ENCODE data around the gene RTL1. TPM values are rescaled to one million over a fixed set of nuclear protein-coding genes. Genes with fewer than 3 reads are reported as not detected.

RTL1 gene
- total and polyA plus RNA-seq, 2 of the 13 experiments (the other 11 are each of a cell fraction or from before 2014, with no cell fraction given), result not detected

- peak overlapping the region; percentile 8 to 53 (median 10); a peak in 5 of 6 replicates for H3K4me3 ChIP-seq (replicated peaks in 1 of 3; ENCODE audit: insufficient read depth in 1 of 3, low read depth in 2 of 3, low read length in 3 of 3)
- 23% methylated on average over 12 of the region's 19 CpGs for WGBS (ENCODE audit: low lambda C conversion rate)
- no peaks in the 10 kb centered on the region for H4K20me1 ChIP-seq (ENCODE audit: insufficient read depth, low read length)
- ATAC-seq, result peak; percentile 77
- H3K27ac ChIP-seq (ENCODE audit: extremely low read length, insufficient read depth, low read length), result peak overlapping the region; percentile 58
- DNase-seq (ENCODE audit: low spot score), result peak; percentile 91
- no peaks in the 10 kb centered on the region for H3K36me3 ChIP-seq (replicated peaks in 1 of 2; ENCODE audit: control insufficient read depth in 1 of 2, insufficient read depth in 2 of 2, low read length in 2 of 2)
- intact Hi-C loops (cut with micrococcal nuclease; ENCODE audit: unreplicated experiment) (loop anchor here (1.0 to 5.0 kb wide), 4 partner anchors 149 to 237 kb away; no protein-coding TSS in a partner anchor), in situ Hi-C loops (cut with HindIII; ENCODE audit: extremely low pct_ligation_motif_present, low pct_unique_long_range_greater_than_20kb) (loop anchor here (5.0 to 10.0 kb wide), 5 partner anchors 38 to 765 kb away; no protein-coding TSS in a partner anchor)
- no peak overlapping the region for H2AFZ ChIP-seq (ENCODE audit: low read length)
- H3K27me3 ChIP-seq (ENCODE audit: control insufficient read depth in 1 of 2, insufficient read depth in 2 of 2, low read length in 2 of 2), result peaks cover 0 to 16% of the 10 kb centered on the region in 2 experiments; a peak in 2 of 5 replicates
- peaks cover 54% of the 10 kb centered on the region for H3K4me1 ChIP-seq (ENCODE audit: insufficient read depth, low read length)
- H3K9ac ChIP-seq (ENCODE audit: insufficient read depth, low read depth, low read length), result peak overlapping the region; percentile 45; the same call in 1 of the 2 replicates
- no peaks in the 10 kb centered on the region for H3K79me2 ChIP-seq (ENCODE audit: insufficient read depth, low read length)
- POLR2A ChIA-PET, result interaction anchor here (1.4 to 2.6 kb wide), 6 partner anchors 43 to 207 kb away, joined by 3 to 15 read pairs (median 6); no protein-coding TSS in a partner anchor
- H3K4me2 ChIP-seq (ENCODE audit: low read depth, low read length), result peak overlapping the region; percentile 83
- no peaks in the 10 kb centered on the region for H3K9me3 ChIP-seq (ENCODE audit: low read length)
- FAIRE-seq, result peak; percentile 88
- BruUV-seq (replicated peaks), result no TSS peak
- CTCF ChIA-PET (ENCODE audit: low intra/inter-chr PET ratio, low total read pairs), result interaction anchor here (1.9 to 2.2 kb wide), 2 partner anchors 49 to 237 kb away, joined by 9 to 10 read pairs; no protein-coding TSS in a partner anchor
- TF ChIP-seq ZBTB49 (CRISPR knock-in tag; IDR thresholded peaks at IDR 0.05; ENCODE audit: borderline replicate concordance) (no peak), ZC3H13 (CRISPR knock-in tag; IDR thresholded peaks at IDR 0.05) (no peak), PRMT3 (CRISPR knock-in tag; IDR thresholded peaks at IDR 0.05; ENCODE audit: borderline replicate concordance, low read depth) (peak; percentile 11; the same call in 1 of the 2 replicates), ZNF770 (CRISPR knock-in tag; IDR thresholded peaks at IDR 0.05) (no peak), ZMAT3 (CRISPR knock-in tag; conservative IDR thresholded peaks at IDR 0.05) (peak; percentile 32; the same call in 1 of the 2 replicates), ZNF275 (CRISPR knock-in tag; IDR thresholded peaks at IDR 0.05; ENCODE audit: borderline replicate concordance) (peak; percentile 5; the same call in 1 of the 2 replicates), THAP11 (CRISPR knock-in tag; IDR thresholded peaks at IDR 0.05) (peak; percentile 26; the same call in 1 of the 2 replicates), KAT8 (CRISPR knock-in tag; IDR thresholded peaks at IDR 0.05) (peak; percentile 43; the same call in 1 of the 2 replicates), TEAD3 (CRISPR knock-in tag; optimal IDR thresholded peaks at IDR 0.05; ENCODE audit: borderline replicate concordance) (peak; percentile 23), CHCHD3 (CRISPR knock-in tag; IDR thresholded peaks at IDR 0.05) (no peak), HINFP (CRISPR knock-in tag; IDR thresholded peaks at IDR 0.05; ENCODE audit: low read depth) (no peak), ZNF484 (CRISPR knock-in tag; IDR thresholded peaks at IDR 0.05; ENCODE audit: borderline replicate concordance, low read depth) (no peak), PITX1 (CRISPR knock-in tag; IDR thresholded peaks at IDR 0.05) (peak; percentile 48; the same call in 1 of the 2 replicates), RAD51 (IDR thresholded peaks at IDR 0.05; ENCODE audit: borderline replicate concordance) (no peak), NFE2L2 (IDR thresholded peaks at IDR 0.05; ENCODE audit: low read length) (peak; percentile 54; the same call in 1 of the 2 replicates)
Measured at GRCh38 chr14:100899884-100900771, 3.4 kb downstream of the RTL1 start.
